ENCODE measurements around the gene SLIT1.

SLIT1 gene

GRCh38 chr10:97115846-97116245 is 69.9 kb downstream of the SLIT1 start:
- TF ChIP-seq CEBPB (IDR thresholded peaks at IDR 0.05): no peak
- no peak for TF ChIP-seq NFIC (IDR thresholded peaks at IDR 0.05)

- TF ChIP-seq EGR1 (IDR thresholded peaks at IDR 0.05): no peak
- no peak for TF ChIP-seq MAX (IDR thresholded peaks at IDR 0.05)
- TF ChIP-seq RAD21 (IDR thresholded peaks at IDR 0.05; ENCODE audit: low read depth): no peak
- TF ChIP-seq EP300 (IDR thresholded peaks at IDR 0.05; ENCODE audit: borderline replicate concordance): no peak
- no peak for TF ChIP-seq TEAD4 (IDR thresholded peaks at IDR 0.05)
- TF ChIP-seq REST (IDR thresholded peaks at IDR 0.05; ENCODE audit: low read depth): no peak
These were observed 74.1 kb downstream of the SLIT1 start for GRCh38 chr10:97111615-97112014.

- TF ChIP-seq MAX (IDR thresholded peaks at IDR 0.05): no peak
- TF ChIP-seq ZBTB7A (IDR thresholded peaks at IDR 0.05; ENCODE audit: low read depth): no peak
These were observed 76.2 kb downstream of the SLIT1 start for GRCh38 chr10:97109547-97109946.

GRCh38 chr10:97107551-97107950 is 78.2 kb downstream of the SLIT1 start:
- TF ChIP-seq CEBPB (IDR thresholded peaks at IDR 0.05): no peak
- TF ChIP-seq YY1 (IDR thresholded peaks at IDR 0.05; ENCODE audit: low read depth): no peak
- no peak for TF ChIP-seq REST (IDR thresholded peaks at IDR 0.05; ENCODE audit: low read depth)

- TF ChIP-seq EP300 (IDR thresholded peaks at IDR 0.05; ENCODE audit: borderline replicate concordance): no peak
- TF ChIP-seq TCF12 (IDR thresholded peaks at IDR 0.05; ENCODE audit: low read depth): no peak
- no peak for TF ChIP-seq TAF1 (IDR thresholded peaks at IDR 0.05; ENCODE audit: low read depth)
- no peak for TF ChIP-seq RAD21 (IDR thresholded peaks at IDR 0.05; ENCODE audit: low read depth)
- no peak for TF ChIP-seq EGR1 (IDR thresholded peaks at IDR 0.05)
- no peak for TF ChIP-seq YY1 (IDR thresholded peaks at IDR 0.05; ENCODE audit: low read depth)
- no peak for TF ChIP-seq MAX (IDR thresholded peaks at IDR 0.05)
- no peak for TF ChIP-seq NFIC (IDR thresholded peaks at IDR 0.05)
- no peak for TF ChIP-seq TEAD4 (IDR thresholded peaks at IDR 0.05)
These were observed 79.6 kb downstream of the SLIT1 start for GRCh38 chr10:97106207-97106606.

- TF ChIP-seq RAD21 (IDR thresholded peaks at IDR 0.05; ENCODE audit: low read depth) (no peak), EP300 (IDR thresholded peaks at IDR 0.05; ENCODE audit: borderline replicate concordance) (no peak), USF1 (IDR thresholded peaks at IDR 0.05) (no peak), YY1 (IDR thresholded peaks at IDR 0.05; ENCODE audit: low read depth) (no peak), CREB1 (IDR thresholded peaks at IDR 0.05; ENCODE audit: low read depth) (no peak), TCF12 (IDR thresholded peaks at IDR 0.05; ENCODE audit: low read depth) (no peak), ZBTB7A (IDR thresholded peaks at IDR 0.05; ENCODE audit: low read depth) (no peak), TEAD4 (IDR thresholded peaks at IDR 0.05) (no peak), REST (IDR thresholded peaks at IDR 0.05; ENCODE audit: low read depth) (no peak), NFIC (IDR thresholded peaks at IDR 0.05) (no peak), EGR1 (IDR thresholded peaks at IDR 0.05) (no peak)
These were observed 80.5 kb downstream of the SLIT1 start for GRCh38 chr10:97105303-97105702.
